ENCODE results near the gene CDC14B.
"Not testable (repeated sequence)": the region's sequence is repeated elsewhere in the genome, so short reads cannot be mapped to it uniquely, and the experiment has no call there.

The CDC14B gene

DNA sequence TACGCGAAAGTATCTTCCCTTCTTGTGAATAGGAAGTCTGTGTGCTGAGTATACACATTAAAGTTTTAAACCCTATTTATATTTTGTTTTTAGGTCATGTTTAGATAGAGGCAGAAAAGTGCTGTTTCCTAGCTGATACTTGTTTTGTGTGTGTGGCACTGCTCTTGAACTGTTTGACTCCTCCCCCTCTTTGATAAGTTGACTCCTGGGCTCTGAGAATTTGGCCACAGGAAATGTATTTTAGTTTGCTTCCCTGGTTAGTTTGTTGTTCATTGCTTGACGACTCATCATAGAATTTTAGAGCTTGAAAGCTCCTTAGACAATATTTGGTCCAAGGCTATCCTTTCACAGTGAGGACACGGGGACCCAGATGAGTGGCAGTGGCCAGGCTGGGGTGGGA is 2.0 kb upstream of the CDC14B start:
- DNase-seq = no peak

DNA sequence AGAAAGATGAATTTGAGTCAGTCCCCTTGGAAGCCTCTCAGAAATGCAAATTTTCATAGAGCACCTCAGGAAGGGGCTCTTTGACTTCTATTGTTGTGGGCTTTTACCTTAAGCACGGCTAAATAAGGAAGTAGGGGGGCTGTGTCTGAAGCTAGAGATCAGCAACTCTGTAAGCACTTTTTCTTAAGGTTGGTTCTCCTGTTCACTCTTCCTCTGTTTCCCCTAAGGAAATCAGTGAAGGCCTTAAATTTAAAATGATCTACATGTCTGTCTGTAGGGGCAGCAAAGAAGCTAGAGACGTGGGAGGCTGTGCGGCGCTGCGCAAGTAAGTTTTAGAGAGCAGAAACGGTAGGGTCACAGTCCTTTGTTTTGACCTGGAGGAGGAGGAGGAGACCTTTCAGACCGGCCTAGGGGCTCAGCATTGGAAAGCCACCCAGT is 1.2 kb upstream of the CDC14B start:
- DNase-seq = no peak

DNA sequence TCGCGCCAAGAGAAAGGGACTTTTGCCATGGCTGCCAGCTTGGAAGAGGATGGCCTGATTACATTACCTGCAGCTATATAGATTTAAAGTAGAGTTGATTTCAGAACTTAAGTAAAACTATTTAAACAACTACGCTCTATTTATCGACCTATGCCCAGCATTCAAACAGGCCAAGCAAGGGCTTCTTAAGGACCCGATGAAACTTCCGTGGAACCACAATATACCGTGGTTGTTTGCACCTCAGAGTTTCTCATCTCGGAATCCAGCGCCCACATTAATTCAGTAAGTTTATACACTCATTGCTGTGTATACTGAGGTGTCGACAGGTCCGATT is 505 bp upstream of the CDC14B start:
- no peak for DNase-seq

DNA sequence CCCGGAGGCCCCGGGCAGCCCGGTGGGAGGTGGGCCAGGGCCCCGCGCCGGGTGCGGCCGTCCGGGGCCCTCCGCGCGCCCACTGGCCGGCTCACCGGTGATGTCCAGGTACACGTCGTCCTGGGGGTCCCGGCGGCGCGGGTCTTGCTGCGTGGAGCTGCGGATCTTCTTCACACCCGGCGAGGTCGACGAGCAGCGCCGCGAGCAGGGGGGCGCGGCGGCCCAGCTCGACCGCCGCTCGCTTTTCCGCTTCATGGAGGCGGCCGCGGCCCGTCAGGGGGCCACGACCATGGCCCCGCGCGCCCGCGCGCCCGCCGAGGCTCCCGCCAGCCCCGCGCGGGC is 548 bp downstream of the CDC14B start:
- DNase-seq = no peak

DNA sequence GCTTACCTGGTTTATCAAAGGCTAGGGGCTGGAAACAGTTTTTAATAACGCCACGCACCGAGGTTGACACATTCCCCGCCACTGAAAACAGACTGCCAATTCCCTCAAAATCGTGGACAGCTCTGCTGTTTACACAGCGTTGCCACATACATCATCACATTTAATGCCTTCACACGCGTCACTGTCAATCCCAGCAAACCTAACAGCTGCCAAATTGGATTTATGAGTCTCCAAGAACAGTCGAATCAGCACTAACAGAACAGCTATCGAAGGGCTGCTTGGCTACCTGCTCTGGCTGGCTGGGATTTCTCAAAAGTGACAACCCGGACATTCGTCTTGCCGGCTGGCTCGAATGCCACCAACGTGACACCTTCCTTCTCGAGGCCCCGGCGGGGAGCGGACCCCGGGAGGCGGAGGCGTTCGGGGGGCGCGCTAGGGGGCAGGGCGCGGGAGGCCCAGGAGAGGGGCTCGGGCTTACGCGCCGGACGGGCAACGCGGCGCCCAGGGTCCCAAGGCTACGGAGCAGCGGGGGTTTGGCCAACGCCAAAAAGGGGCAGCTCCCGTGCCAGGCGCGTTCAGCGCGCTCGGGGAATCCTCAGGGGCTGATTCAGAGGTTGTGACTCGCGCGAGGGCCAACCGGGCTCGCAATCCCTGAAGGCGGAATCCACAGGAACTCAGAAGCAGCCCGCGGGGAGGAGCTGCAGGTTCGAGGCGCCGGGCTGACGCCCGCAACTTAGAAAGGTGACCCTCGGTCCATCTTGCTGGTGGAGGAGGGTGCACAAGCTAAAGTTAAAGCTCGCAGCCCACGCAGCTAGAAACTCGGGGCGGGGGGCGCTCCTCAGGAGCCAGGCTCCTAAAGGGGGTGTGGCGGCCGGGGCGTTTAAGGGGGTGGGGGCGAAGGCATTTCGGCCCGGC is 1.2 kb downstream of the CDC14B start:
- peak; percentile 13 for DNase-seq

DNA sequence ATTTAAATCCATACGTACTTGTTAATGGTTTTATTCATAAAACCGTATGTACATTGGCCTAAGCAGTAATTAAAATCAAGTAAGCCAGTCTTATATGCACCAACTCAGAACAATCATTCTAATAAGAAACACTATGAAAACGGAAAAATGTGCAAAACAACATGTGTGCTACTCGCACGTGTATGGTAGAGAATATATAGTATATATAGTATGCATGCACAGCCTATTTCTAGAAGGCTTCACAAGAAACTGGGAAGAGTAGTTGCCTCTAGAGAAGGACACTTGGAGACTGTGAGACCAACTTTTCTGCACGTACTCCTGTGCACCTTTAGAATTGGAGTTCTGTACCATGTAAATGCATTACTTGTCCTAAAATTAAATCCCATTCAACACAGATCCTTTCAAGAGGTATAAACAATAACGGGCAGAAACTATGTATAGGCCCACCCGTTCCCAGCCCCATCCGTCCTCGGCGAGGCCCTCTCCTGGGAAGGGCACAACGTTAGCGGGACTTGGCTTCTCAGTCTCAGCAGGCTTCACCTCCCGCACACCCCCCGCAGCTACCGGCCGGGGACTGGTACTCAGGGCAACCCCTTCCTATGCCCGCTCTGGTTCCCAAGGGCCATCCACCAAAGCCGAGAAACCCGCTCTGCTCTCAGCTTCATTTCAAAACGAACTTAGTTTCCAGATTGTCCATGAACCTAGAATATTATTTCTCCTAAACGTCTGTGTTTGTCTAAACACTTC is 2.0 kb downstream of the CDC14B start:
- no peak for DNase-seq

DNA sequence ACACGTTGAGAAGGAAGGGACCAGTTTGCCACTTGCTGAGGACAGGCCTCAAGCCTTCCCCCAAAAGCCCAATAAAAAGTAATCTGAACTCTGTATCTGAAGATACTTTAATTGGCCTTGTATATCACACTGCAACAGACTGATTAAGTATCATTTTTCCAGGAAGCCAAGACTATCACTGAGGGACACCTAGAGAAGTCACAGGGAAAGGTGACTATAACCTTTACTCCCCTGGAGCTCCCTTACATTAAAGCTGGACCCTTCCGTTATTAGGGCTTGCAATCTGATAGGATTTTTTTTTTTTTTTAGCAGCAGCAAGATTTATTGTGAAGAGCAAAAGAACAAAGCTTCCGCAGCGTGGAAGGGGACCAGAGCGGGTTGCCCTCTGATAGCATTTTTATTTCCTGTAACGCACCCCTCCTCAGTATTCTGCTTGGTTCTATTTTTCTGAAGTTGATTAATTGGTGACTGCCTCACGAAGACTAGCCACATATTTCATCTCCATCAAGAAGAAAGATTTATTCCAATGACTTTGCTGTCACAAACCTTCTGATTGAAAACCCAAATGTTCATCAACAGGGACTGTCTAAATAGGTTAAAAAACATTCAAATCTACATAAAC is 2.7 kb downstream of the CDC14B start:
- no peak for DNase-seq

DNA sequence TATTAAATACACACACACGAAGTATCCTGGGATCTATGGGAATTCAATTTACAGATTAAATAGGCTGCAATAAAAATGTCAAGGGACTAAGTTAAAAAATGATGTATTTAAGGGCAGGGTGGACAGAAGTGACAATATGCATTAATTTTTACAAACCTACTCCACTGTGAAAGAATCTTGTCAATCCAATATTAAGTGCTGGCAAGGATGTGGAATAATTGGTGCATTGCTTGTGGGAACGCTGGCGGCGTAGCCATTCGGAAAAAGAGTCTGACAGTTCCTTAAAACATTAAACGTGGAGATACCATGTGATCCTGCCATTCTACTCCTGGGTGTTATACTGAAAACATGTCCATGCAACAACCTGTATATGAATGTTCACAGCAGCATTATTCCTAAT is 4.2 kb downstream of the CDC14B start:
- no peak for DNase-seq

DNA sequence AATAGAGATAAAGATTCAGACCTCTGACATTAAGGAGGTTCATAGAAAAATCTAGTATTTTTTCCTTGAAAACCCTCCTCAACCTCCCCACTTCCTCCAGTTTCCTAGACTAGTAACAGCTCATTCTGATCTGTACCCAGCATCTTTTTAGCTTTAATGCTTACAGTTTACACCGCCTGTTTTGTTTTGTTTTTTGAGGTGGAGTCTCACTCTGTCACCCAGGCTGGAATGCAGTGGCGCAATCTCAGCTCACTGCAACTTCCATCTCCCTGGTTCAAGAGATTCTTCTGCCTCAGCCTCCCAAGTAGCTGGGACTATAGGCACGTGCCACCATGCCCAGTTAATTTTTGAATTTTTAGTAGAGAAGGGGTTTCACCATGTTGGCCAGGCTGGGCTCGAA is 5.0 kb downstream of the CDC14B start:
- DNase-seq = not testable (repeated sequence)

DNA sequence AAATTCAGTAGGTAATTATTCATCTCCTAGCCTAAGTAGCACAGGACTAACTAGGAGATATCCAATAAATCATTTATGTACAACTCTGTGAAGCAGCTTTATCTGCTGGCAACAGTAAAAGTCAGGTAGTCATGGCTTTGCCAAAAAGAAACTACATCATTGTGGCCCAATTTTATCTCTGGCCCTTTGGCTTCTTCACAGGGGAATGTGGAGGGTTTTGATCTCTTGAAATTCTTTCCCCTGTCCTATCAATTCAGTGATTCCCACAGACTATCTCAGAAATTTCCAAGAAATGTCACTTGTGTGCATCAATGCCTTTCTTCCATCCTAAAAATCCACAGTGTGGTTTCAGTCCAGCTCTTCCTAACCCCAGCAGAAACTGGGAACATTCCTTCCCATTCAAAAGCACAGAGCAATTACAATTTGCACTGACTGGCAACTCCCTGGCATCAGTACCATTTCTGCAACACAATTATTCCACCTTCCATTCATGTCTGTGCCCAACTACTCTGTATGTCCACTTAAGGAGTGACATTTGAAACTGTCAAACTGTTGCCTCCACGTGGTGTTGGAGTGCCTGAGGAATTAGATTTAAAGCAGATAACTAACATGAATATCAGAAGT is 6.6 kb downstream of the CDC14B start:
- DNase-seq = no peak

DNA sequence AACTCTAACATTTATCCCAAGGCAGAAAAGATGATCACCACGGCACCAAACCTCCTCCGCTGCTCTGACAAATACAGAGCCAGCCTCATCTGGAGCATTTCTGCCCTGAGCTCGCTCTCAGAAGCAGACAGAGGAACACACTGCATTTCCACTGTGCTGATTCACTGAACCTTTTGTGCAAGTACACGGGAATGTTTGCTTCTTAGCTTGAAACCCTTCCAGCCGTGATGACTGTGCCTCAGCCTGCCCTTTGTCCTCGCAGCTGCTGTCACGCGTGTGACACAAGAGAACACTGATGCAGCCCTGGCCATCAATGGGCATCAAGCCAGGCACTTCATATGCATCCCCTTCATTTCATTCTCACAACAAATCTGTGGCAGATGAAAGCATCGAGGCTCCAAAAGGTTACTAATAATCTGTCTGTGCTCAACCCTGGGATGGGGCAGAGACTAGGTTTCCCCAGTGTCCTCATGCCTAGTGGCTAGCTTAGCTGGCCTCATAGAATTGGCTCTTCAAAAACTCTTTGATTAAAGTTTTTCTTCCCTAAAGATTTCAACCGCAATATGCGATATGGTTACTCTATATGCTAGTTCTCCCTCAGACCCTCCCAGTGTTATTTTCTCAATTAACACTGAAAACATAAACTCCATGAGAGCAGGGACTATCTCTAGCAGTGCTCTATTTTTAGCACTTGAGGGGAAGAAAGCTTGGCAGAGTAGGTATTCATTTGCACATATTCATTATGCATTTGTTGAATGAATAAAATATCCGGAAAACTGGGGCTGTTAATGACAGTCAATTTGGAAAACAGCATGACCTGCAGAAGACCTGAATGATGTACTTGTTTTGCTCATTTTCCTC is 7.3 kb downstream of the CDC14B start:
- DNase-seq = no peak

DNA sequence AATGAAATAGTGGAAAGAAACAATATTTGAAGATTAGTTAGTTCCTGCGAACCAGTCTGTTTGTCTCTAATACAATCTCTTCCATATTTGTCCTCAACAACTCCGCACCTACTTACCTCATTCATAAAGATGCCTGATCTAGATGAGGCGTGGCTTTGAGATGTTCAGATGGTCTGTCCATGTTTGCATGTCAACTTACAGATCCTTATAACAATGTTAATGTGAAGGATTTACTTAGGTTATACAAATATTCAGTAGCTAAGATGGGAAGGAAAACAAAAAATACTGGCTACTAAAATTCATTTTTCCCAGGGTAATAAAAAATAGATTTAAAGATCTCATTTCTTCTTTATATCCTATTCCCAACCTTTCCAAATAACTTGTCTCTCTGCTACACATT is 8.3 kb downstream of the CDC14B start:
- DNase-seq = no peak

DNA sequence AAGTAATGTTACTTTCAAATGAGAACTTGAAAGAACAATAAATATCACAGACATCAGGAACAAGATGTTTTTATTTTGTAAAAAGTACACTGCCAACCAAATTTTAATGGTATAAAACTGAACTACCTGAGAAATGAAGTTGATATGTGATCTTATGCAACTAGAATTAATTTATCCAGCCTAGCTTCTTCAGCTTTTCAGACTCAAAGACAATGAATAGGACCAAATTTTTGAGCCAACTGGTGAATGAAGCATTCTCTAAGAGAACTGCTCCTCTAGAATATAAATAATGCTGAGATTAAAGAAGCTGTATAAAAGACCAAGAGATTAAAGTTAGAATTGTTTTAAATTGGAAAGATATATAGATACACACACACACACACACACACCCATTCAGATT is 9.9 kb downstream of the CDC14B start:
- DNase-seq = no peak

DNA sequence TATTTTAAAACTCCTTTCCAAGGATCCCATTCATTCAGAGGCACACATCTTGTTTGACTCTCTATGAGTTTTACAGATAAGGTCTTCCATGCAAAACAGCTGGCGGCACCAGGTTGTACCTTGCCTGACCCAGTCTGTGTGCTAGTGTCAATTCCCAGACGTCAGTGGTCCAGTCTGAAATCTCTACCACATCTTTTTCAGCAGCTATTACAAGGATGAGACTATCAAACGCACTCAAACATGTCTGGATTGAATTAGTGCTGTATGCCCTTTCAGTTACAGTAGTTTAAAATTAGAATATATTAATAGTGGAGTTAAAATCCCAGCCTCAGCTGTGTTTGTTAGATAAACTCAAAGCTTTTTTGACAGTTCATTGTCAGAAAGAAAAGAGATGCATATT is 11.7 kb downstream of the CDC14B start:
- no peak for DNase-seq

DNA sequence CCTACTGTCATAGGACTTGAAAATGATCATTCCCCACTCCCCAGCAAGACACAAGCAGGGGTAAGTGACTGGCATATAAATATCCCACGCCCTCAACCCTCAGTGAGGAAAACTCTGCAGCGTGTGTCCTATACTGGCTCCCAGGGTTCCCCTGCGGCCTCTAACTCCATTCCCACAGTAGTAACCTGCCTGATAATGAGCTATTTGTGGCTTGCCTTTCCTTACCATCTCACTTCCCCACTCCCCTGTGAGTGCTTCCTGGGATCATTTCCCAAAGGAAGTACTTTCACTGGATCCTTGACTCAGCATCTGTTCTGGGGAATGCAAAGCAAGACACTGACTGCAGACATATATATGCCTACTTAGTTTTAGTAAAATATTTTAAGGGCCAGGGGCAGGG is 14.3 kb downstream of the CDC14B start:
- DNase-seq = no peak

DNA sequence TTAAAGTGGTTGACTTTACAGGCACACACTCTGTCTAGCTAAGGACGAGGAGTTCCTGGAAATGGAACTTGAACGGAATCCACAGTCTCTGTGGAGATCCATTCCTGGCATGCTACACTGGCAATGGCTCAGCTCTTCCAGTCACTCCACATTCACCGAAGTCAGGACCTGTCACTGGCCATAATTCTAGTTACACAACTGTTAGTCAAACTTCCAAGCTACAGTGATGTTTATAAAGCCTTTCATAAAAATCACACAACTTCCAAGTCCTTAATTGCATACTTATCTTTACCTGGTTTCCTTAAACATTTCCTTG is 15.7 kb downstream of the CDC14B start:
- no peak for DNase-seq

DNA sequence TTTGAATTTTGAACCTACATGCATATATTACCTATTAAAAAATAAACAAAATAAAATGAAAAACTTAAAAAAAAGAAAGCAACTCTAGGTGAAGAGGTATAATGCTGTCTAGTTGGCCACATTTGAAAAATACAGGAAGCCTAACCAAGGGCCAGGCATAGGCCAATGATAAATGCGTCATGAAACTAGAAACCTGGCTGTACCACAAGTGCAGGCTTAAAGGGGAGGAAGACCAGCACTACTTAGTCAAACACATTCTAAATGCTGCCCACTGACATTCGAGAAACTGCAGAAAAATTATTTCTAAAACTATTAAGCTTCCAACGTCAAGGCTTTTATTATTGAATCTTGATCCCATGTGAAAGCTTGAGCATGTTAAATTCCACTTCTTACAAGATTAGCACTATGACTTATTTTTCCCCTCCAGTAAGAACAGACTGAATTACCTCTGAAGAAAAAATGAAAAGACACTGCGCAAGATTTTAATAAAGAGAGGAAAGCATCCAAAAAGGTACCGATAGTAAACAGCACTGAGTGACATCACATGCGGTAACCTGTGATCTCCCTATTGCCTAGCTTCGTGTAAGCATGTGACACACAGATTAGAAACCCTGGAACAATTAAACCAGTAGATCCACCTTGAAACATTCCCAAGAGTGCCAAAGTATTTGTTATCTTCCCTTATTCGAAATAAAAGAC is 16.2 kb downstream of the CDC14B start:
- no peak for DNase-seq

DNA sequence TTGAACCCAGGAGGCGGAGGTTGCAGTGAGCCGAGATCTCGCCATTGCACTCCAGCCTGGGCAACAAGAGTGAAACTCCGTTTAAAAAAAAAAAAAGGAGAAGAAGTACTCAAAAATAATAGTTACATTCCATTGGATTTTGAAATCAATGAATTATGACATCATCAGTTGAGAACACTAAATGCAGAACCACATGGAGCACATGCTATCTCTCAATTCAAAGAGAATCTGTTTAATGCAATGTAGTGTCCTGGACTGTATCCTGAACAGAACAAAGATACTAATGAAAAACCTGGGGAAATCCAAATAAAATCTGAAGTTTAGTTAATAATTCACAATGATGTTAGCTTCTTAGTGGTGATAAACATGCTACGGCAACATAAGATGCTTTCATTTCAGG is 20.3 kb downstream of the CDC14B start:
- DNase-seq = no peak

DNA sequence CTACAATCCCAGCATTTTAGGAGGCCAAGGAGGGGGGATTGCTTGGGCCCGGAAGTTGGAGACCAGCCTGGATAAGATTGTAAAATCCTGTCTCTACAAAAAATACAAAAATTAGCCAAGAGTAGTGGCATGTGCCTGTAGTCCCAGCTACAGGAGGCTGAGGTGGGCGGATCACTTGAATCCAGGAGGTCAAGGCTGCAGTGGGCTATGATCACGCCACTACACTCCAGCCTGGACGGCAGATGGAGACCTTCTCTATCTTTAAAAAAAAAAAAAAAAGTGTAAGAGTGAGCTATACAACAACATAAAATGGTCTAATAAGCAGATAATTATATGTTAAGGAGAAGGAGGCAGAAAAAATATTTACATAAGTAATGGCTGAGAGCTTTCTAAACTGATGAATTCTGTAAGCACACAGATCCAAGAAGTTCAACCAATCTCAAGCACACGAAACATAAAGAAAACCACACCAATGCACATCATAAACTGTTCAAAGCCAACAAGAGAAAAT is 23.0 kb downstream of the CDC14B start:
- no peak for DNase-seq

DNA sequence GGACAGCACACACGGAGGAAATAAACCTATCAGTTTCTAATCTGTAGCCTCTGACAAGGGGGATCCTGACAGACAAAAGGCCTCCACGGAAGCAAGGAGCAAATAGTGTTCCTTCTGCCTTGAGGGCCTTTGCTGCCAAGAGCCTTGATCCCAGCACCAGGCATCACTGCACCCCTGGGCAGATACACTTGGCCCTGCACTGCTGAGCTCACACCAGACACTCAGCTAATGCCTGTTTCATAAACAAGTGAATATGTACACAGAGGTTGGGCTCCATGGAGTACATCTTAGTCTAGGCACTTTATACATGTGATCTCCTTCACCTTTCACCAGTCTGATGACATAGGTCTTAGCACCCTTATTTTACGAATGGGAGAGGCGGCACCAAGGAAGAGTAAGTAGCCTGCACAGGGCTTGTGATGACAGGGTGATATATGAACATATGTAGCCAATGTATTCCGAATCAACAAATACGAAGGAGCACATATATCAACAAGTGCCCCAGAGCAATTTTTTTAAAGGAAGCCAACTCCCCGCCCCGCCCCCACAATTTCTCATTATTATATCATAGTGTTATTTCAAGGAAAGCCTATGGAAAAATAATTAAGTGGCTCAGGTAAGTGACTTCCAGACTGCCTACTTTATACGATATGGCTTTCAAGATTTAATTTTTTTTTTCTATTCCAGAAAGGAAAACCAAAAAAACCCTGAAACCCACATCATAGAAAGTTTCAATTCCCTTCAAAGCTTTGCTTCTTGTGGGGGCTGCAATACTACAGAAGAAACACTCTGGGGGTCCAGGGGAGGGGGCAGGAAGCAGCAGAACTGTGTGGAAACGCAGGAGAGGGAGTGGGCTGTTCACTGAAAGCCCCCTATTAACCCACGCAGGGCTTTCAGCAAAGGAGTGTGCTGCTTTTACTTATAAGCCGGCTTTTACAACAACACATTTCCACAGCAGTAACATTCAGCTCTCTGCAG is 32.0 kb downstream of the CDC14B start:
- no peak for DNase-seq

DNA sequence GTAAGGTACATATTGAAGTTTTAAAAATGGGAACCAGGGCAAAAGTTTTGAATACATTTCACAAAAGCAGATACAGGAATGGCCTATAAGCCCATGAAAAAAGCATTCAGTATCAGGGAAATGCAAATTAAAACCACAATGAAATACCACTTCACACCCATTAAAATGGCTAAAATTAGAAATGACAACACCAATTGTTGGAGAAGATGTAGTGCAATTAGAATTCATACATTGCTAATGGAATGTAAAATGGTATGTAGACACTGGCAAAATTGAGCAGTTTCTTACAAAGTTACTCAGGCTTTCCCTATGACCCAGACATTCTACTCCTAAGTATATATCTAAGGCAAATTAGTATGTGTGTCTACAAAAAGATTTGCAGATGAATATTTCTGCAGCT is 34.2 kb downstream of the CDC14B start:
- DNase-seq = no peak
